Stimulated activated naive CD8-positive, alpha-beta T cell treated with anti-CD3 and anti-CD28 coated beads, Interleukin-15, Interleukin-2, amounts not matched to agents 100 ng/mL and 50 ng/mL, for 24 hours (primary cell): Measurements from ENCODE around the gene CALD1.

Experiments used
- H3K27ac Mint-ChIP-seq: one replicate; pipeline ENCODE4 v1.8.0; 2021; ENCODE audit warnings: mild to moderate bottlenecking, mixed read lengths
- H3K27me3 Mint-ChIP-seq: one replicate; pipeline ENCODE4 v1.8.0; 2021; ENCODE audit warnings: mixed read lengths
- H3K36me3 Mint-ChIP-seq: one replicate; pipeline ENCODE4 v1.8.0; 2021; ENCODE audit warnings: low read depth, mixed read lengths
- H3K4me1 Mint-ChIP-seq: one replicate; pipeline ENCODE4 v1.8.0; 2021; ENCODE audit warnings: low read depth, mixed read lengths
- H3K4me3 Mint-ChIP-seq: one replicate; pipeline ENCODE4 v1.8.0; 2021; ENCODE audit warnings: mild to moderate bottlenecking, mixed read lengths
- H3K9me3 Mint-ChIP-seq: one replicate; pipeline ENCODE4 v1.8.0; 2021; ENCODE audit warnings: mixed read lengths

CALD1 gene

GRCh38 chr7:134772401-134772800 lies 7.0 kb upstream of the CALD1 start:
- H3K9me3 Mint-ChIP-seq, result no peaks in the 10 kb centered on the region
- no peaks in the 10 kb centered on the region for H3K36me3 Mint-ChIP-seq
- no peaks in the 10 kb centered on the region for H3K27me3 Mint-ChIP-seq
- H3K4me1 Mint-ChIP-seq, result peaks cover 2% of the 10 kb centered on the region
- H3K27ac Mint-ChIP-seq, result no peak overlapping the region
- H3K4me3 Mint-ChIP-seq, result no peak overlapping the region

- Mint-ChIP-seq H3K4me3 (no peak overlapping the region), H3K4me1 (no peaks in the 10 kb centered on the region), H3K36me3 (no peaks in the 10 kb centered on the region), H3K27ac (no peak overlapping the region), H3K27me3 (no peaks in the 10 kb centered on the region), H3K9me3 (no peaks in the 10 kb centered on the region)
Observed at GRCh38 chr7:134773164-134773563, 6.3 kb upstream of the CALD1 start.

DNA sequence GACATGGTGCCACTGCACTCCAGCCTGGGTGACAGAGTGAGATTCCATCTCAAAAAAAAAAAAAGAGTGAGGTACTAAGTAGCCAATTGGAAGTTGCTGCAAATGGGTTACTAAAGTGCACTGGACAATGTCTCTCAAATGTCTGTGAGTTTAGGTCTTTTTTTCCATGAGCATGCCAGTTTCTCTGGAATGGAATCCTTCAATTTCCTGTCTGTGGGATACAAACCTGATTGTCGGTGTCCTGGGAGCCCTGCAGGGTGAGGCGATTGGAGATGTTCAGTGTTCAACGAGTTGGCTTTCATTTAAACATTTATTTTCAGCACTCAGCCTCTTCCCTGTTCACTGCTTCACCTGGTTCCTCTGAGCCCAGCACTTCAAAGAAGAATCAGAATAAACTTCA lies 5.3 kb upstream of the CALD1 start:
- Mint-ChIP-seq H3K27ac (no peak overlapping the region), H3K9me3 (no peaks in the 10 kb centered on the region)

GRCh38 chr7:134777470-134777869 lies 2.0 kb upstream of the CALD1 start:
- Mint-ChIP-seq H3K4me1 (peaks cover 5% of the 10 kb centered on the region), H3K4me3 (no peak overlapping the region), H3K27ac (no peak overlapping the region), H3K27me3 (peaks cover 7% of the 10 kb centered on the region), H3K36me3 (no peaks in the 10 kb centered on the region), H3K9me3 (no peaks in the 10 kb centered on the region)

More for the DNA sequence above, 5.3 kb upstream of the CALD1 start:
- Mint-ChIP-seq H3K36me3 (no peaks in the 10 kb centered on the region), H3K27me3 (no peaks in the 10 kb centered on the region), H3K4me1 (no peaks in the 10 kb centered on the region), H3K4me3 (no peak overlapping the region)

GRCh38 chr7:134777908-134778580 lies 1.4 kb upstream of the CALD1 start:
- peaks cover 8% of the 10 kb centered on the region for H3K4me1 Mint-ChIP-seq
- H3K27me3 Mint-ChIP-seq, result peaks cover 7% of the 10 kb centered on the region
- H3K9me3 Mint-ChIP-seq, result no peaks in the 10 kb centered on the region
- H3K36me3 Mint-ChIP-seq, result no peaks in the 10 kb centered on the region
- H3K27ac Mint-ChIP-seq, result no peak overlapping the region
- no peak overlapping the region for H3K4me3 Mint-ChIP-seq

GRCh38 chr7:134779741-134780065 lies 269 bp downstream of the CALD1 start:
- Mint-ChIP-seq H3K9me3 (no peaks in the 10 kb centered on the region), H3K36me3 (no peaks in the 10 kb centered on the region), H3K4me3 (no peak overlapping the region), H3K4me1 (peaks cover 8% of the 10 kb centered on the region), H3K27me3 (peaks cover 7% of the 10 kb centered on the region), H3K27ac (no peak overlapping the region)

DNA sequence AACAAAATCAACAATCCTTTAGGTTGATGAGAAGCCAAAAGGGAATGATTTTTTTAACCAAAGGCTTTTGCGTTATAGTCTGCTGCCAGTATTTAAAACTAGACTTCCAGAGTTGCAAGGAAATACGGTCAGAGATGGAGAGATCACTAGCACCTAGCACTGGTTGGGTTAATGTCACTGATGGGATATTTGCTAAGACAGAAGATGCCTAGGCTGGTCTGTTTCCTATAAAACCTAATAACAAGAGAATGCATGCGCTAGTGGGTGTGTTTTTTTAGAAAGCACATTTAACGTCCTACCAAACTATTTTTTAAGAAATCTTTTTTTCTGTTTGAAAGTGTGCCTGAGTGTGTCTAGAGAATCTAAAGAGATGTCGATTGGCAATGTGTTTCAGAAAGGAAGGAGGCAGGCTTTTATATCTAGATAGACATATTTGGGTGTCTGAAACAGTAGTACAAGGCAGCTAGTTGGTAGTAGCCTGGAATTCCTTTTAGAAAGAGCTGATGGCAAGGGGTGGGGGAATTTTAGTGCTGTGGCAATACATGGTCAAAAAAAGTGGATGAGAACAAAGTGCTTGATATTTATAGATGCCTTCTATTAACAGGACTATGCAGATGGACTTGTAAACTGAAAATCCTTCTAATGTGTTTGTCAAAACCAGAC lies 863 bp downstream of the CALD1 start:
- H3K27ac Mint-ChIP-seq, result no peak overlapping the region
- H3K27me3 Mint-ChIP-seq, result peaks cover 7% of the 10 kb centered on the region
- no peak overlapping the region for H3K4me3 Mint-ChIP-seq
- peaks cover 8% of the 10 kb centered on the region for H3K4me1 Mint-ChIP-seq
- no peaks in the 10 kb centered on the region for H3K9me3 Mint-ChIP-seq
- H3K36me3 Mint-ChIP-seq, result no peaks in the 10 kb centered on the region

DNA sequence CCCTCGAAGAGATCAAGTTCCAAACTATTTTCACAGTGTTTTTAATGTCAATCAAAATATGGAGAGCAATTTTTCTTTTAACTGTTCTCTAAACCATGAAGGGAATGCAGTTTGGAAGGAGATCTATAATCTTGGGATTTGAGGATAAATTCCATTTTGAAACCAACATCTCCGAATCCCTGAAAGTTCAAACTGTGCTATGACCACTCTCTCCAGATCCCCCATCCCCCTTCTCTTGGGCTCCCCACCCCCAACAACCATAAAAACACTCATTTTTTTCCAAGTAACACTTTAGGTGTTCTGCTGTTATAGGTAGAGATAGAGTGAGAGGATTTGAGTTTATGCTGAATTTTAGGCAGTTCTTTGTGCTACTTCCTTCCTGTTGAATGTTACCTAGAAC lies 1.7 kb downstream of the CALD1 start:
- H3K27ac Mint-ChIP-seq, result no peak overlapping the region
- peaks cover 8% of the 10 kb centered on the region for H3K4me1 Mint-ChIP-seq
- no peak overlapping the region for H3K4me3 Mint-ChIP-seq
- peaks cover 7% of the 10 kb centered on the region for H3K27me3 Mint-ChIP-seq
- H3K36me3 Mint-ChIP-seq, result no peaks in the 10 kb centered on the region
- H3K9me3 Mint-ChIP-seq, result no peaks in the 10 kb centered on the region

- Mint-ChIP-seq H3K27me3 (peaks cover 7% of the 10 kb centered on the region), H3K36me3 (no peaks in the 10 kb centered on the region), H3K4me3 (no peak overlapping the region), H3K4me1 (peaks cover 8% of the 10 kb centered on the region), H3K27ac (no peak overlapping the region), H3K9me3 (no peaks in the 10 kb centered on the region)
Observed at GRCh38 chr7:134782121-134782623, 2.7 kb downstream of the CALD1 start.

DNA sequence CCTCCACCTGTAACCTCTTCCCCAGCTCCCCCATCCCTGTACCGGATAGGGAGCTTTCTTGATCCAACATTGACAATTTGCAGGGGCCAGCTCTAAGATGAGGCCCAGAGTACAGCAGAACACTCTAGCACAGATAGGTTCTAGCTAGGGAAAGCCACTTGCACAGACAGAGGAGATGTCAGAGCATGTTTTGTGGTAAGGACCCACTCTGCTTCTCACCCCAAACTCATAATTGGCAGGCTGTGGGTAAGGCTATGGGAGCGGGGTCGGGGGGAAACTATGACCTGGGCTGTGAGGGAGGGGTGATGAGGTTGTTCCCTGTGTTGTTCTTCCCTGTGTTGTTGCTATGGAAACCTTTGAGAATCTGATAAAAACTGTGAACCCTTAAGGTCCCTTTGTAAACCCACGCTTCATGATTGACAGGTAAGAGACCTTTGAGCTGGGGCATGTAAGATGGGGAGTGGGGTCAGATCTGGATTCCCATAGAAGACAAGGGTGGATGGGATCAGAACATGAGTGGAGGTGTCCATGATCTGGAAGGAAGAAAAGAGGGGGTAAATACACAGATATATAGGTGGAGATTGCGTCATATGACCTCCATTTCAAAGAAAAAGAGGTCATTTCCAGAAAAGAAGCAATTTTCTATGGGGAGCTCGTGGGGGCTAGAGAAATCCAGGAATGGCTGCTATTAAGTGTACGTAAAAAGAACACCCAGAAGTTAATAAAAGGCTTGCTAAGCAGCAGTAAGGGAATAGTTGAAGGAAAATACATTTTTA lies 4.0 kb downstream of the CALD1 start:
- peaks cover 7% of the 10 kb centered on the region for H3K27me3 Mint-ChIP-seq
- no peak overlapping the region for H3K4me3 Mint-ChIP-seq
- H3K4me1 Mint-ChIP-seq, result peaks cover 8% of the 10 kb centered on the region
- H3K36me3 Mint-ChIP-seq, result no peaks in the 10 kb centered on the region
- H3K9me3 Mint-ChIP-seq, result no peaks in the 10 kb centered on the region
- H3K27ac Mint-ChIP-seq, result no peak overlapping the region

- Mint-ChIP-seq H3K27me3 (peaks cover 7% of the 10 kb centered on the region), H3K36me3 (no peaks in the 10 kb centered on the region), H3K27ac (no peak overlapping the region), H3K4me1 (peaks cover 8% of the 10 kb centered on the region), H3K4me3 (no peak overlapping the region), H3K9me3 (no peaks in the 10 kb centered on the region)
Observed at GRCh38 chr7:134784251-134785049, 5.0 kb downstream of the CALD1 start.

DNA sequence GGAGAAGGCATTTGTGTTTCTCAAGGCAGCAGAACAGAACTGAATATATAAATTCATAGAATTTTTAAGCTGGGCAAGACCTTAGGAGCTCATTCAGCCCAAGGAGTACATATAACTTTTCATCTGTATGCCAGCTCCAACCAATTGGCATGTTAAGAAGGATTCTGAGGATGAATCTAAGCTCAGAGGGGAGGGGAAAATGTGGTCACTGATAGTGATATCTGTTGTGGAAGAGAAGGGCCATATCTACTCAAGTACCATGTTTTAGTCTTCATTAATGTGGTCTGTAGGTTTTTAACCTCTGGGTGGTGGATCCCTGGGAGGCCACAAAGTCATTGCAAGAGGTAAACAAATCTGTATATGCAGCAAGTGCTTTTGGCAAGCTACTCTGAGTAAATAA lies 6.4 kb downstream of the CALD1 start:
- no peaks in the 10 kb centered on the region for H3K36me3 Mint-ChIP-seq
- H3K4me1 Mint-ChIP-seq, result peaks cover 8% of the 10 kb centered on the region
- no peaks in the 10 kb centered on the region for H3K27me3 Mint-ChIP-seq
- no peak overlapping the region for H3K4me3 Mint-ChIP-seq
- no peak overlapping the region for H3K27ac Mint-ChIP-seq
- H3K9me3 Mint-ChIP-seq, result no peaks in the 10 kb centered on the region

DNA sequence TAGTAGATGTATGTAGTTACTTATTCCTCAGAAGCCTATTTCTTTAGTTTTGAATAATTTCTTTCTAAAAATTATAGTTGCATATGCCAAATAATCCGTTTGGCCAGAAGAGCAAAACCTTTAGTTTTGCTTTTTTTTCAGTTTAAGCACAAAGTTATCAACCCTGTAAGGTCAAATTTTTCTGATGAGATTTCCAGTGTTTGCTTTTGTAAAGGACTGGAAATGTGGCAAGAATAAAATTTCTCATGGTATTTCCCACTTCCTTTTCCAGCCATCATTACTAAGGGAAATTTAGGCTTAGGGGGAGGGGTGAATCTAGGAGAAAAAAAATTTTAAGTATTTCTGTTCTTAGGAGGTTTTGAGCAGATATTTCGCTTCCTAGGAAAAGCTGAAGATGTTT lies 7.6 kb downstream of the CALD1 start:
- H3K36me3 Mint-ChIP-seq, result no peaks in the 10 kb centered on the region
- no peaks in the 10 kb centered on the region for H3K27me3 Mint-ChIP-seq
- no peak overlapping the region for H3K27ac Mint-ChIP-seq
- H3K9me3 Mint-ChIP-seq, result no peaks in the 10 kb centered on the region
- H3K4me3 Mint-ChIP-seq, result no peak overlapping the region
- peaks cover 6% of the 10 kb centered on the region for H3K4me1 Mint-ChIP-seq

DNA sequence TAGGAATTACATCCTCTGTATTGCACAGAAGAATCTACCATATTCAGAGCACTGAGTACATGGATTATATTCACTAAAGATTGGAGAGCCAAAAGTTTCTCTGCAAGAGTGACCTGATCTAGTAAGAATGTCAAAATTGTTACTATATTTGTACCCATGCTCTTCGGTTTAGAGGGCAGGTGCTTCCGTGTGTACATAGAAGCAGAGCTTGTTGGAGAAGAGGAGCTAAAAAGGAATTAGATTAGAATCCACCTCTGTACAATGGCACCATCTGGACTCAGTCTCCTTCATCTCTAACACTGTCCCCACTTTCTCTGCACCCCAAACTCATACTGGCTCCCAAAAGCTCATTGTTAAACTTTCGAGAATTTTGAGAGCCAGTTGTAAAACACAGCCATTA lies 8.3 kb downstream of the CALD1 start:
- Mint-ChIP-seq H3K27ac (no peak overlapping the region), H3K4me1 (no peaks in the 10 kb centered on the region), H3K36me3 (no peaks in the 10 kb centered on the region), H3K4me3 (no peak overlapping the region), H3K9me3 (no peaks in the 10 kb centered on the region), H3K27me3 (no peaks in the 10 kb centered on the region)

GRCh38 chr7:134788191-134788590 lies 8.8 kb downstream of the CALD1 start:
- no peak overlapping the region for H3K4me3 Mint-ChIP-seq
- H3K36me3 Mint-ChIP-seq, result no peaks in the 10 kb centered on the region
- no peaks in the 10 kb centered on the region for H3K27me3 Mint-ChIP-seq
- no peaks in the 10 kb centered on the region for H3K9me3 Mint-ChIP-seq
- no peak overlapping the region for H3K27ac Mint-ChIP-seq
- no peaks in the 10 kb centered on the region for H3K4me1 Mint-ChIP-seq
